Naive thymus-derived CD4-positive, alpha-beta T cell (primary cell): ENCODE measurements around the gene TCN2. TPM values are rescaled to one million over a fixed set of nuclear protein-coding genes. Genes with fewer than 3 reads are reported as not detected.
A peak's percentile ranks its signal among the peaks of the same experiment; 100 is the strongest.

Experiments
- ATAC-seq: fragments of 150-1000 bp; cut with Tn5 transposase; 2 replicates; pipeline ENCODE4 v1.10.0; 2021; ENCODE audit warnings: mild to moderate bottlenecking, moderate library complexity
- CTCF ChIA-PET: fragments of 350-600 bp; sonication (Branson Sonifier 250); formaldehyde crosslinking; loops from one replicate; lab custom pipeline; 2021; ENCODE audit warnings: antibody characterized with exemption; lab: Charles Lee
- POLR2A ChIA-PET: fragments of 350-600 bp; sonication (Branson Sonifier 250); formaldehyde crosslinking; loops from one replicate; lab custom pipeline; 2021; ENCODE audit warnings: antibody characterized with exemption, inconsistent platforms; lab: Charles Lee
- DNase-seq, 9 donors: peaks; one replicate each; pipeline versions ENCODE4 v3.0.0 to v3.0.0-alpha.2; 2020 to 2022; ENCODE audit warnings: mixed read lengths in 1 of 9
- H3K27ac ChIP-seq: one replicate; pipeline ENCODE4 v1.7.0; 2013; ENCODE audit warnings: mild to moderate bottlenecking, low read depth, low read length, moderate library complexity
- H3K27me3 ChIP-seq, 2 donors: one replicate each; pipeline ENCODE4 v1.7.0; 2013; ENCODE audit warnings: low read length in 2 of 2, mild to moderate bottlenecking in 2 of 2, moderate library complexity in 2 of 2; ENCODE audit not compliant: control insufficient read depth in 2 of 2, insufficient read depth in 2 of 2
- H3K36me3 ChIP-seq, 3 experiments: 1 replicate in 2 of 3; 2 replicates in 1 of 3; pipeline ENCODE4 v1.7.0; 2013; ENCODE audit warnings: low read length in 3 of 3, mild to moderate bottlenecking in 3 of 3, moderate library complexity in 1 of 3; ENCODE audit not compliant: insufficient read depth in 3 of 3, control insufficient read depth in 2 of 3
- H3K4me1 ChIP-seq, 2 donors: one replicate each; pipeline ENCODE4 v1.7.0; 2013; ENCODE audit warnings: low read length in 2 of 2, mild to moderate bottlenecking in 2 of 2, moderate library complexity in 1 of 2; ENCODE audit not compliant: control insufficient read depth in 2 of 2, insufficient read depth in 2 of 2
- H3K4me3 ChIP-seq: 2 replicates; pipeline ENCODE4 v1.7.0; 2013; ENCODE audit warnings: mild to moderate bottlenecking, low read length
- H3K9me3 ChIP-seq, 3 experiments: 1 replicate in 2 of 3; 2 replicates in 1 of 3; pipeline ENCODE4 v1.7.0; 2013; ENCODE audit warnings: low read length in 3 of 3; ENCODE audit not compliant: control insufficient read depth in 2 of 3
- H3K27ac Mint-ChIP-seq, 9 donors: one replicate each; pipeline ENCODE4 v1.8.0; 2020 to 2022; ENCODE audit warnings: mixed read lengths in 9 of 9, mild to moderate bottlenecking in 8 of 9, moderate library complexity in 5 of 9, inconsistent platforms in 2 of 9
- H3K27me3 Mint-ChIP-seq, 5 donors: one replicate each; pipeline ENCODE4 v1.8.0; 2021 to 2022; ENCODE audit warnings: mixed read lengths in 5 of 5, mild to moderate bottlenecking in 1 of 5
- H3K36me3 Mint-ChIP-seq, 5 donors: one replicate each; pipeline ENCODE4 v1.8.0; 2020 to 2022; ENCODE audit warnings: mixed read lengths in 5 of 5, mild to moderate bottlenecking in 3 of 5, inconsistent platforms in 1 of 5
- H3K4me1 Mint-ChIP-seq, 7 donors: one replicate each; pipeline ENCODE4 v1.8.0; 2020 to 2022; ENCODE audit warnings: mixed read lengths in 7 of 7, mild to moderate bottlenecking in 3 of 7, inconsistent platforms in 1 of 7
- H3K4me3 Mint-ChIP-seq, 10 donors: one replicate each; pipeline ENCODE4 v1.8.0; 2020 to 2022; ENCODE audit warnings: mild to moderate bottlenecking in 10 of 10, mixed read lengths in 10 of 10, moderate library complexity in 6 of 10, inconsistent platforms in 2 of 10
- H3K9me3 Mint-ChIP-seq, 11 donors: one replicate each; pipeline ENCODE4 v1.8.0; 2020 to 2022; ENCODE audit warnings: mixed read lengths in 11 of 11, mild to moderate bottlenecking in 4 of 11, inconsistent platforms in 1 of 11, moderate library complexity in 1 of 11
- intact Hi-C, 2 donors: fragments of 100-400 bp; cut with micrococcal nuclease; formaldehyde crosslinking; loops; one replicate each; pipeline ENCODE4 v1.15.1; 2023
- polyA plus RNA-seq, 2 donors: library from polyadenylated mRNA; unstranded; fragments of 300-500 nt; fragmentation: Illumina TruSeq; gene quantifications; one replicate each; pipeline ENCODE4 v1.2.3, GENCODE V29; 2021
- total RNA-seq, 6 experiments: library from RNA in 5 of 6; stranded (reverse) in 5 of 6; gene quantifications; 1 replicate in 5 of 6; 2 replicates in 1 of 6; pipeline ENCODE4 v1.2.3 and lab custom pipeline; 2021 to 2026

TCN2 gene
- total and polyA plus RNA-seq, 7 experiments from 2014 or later: 0.57 to 8.9 (median 0.80) TPM

GRCh38 chr22:30604723-30605122, 2.3 kb upstream of the TCN2 start:
- Mint-ChIP-seq H3K36me3 (no peaks in the 10 kb centered on the region), H3K27ac (no peak overlapping the region), H3K4me1 (peaks cover 24 to 45% (median 28%) of the 10 kb centered on the region in 7 donors), H3K27me3 (no peaks in the 10 kb centered on the region), H3K4me3 (no peak overlapping the region), H3K9me3 (peaks cover 0 to 1% (median 0%) of the 10 kb centered on the region in 11 donors)
- no peak overlapping the region for H3K4me3 ChIP-seq
- DNase-seq (no peak), ATAC-seq (no peak)
- H3K27me3 ChIP-seq: no peaks in the 10 kb centered on the region
- ChIA-PET POLR2A (interaction anchor here (1.0 kb wide), 1 partner anchor 12 kb away, joined by 4 read pairs; no protein-coding TSS in a partner anchor), CTCF (interaction anchor here (0.7 kb wide), 1 partner anchor 15 kb away, joined by 3 read pairs; no protein-coding TSS in a partner anchor)
- H3K36me3 ChIP-seq: no peaks in the 10 kb centered on the region
- intact Hi-C loops: no loop called here
- no peak overlapping the region for H3K27ac ChIP-seq
- peaks cover 0 to 6% of the 10 kb centered on the region in 2 donors for H3K4me1 ChIP-seq
- H3K9me3 ChIP-seq: no peaks in the 10 kb centered on the region

- Histone ChIP-seq H3K36me3 (no peaks in the 10 kb centered on the region), H3K27ac (no peak overlapping the region), H3K4me1 (peaks cover 0 to 6% of the 10 kb centered on the region in 2 donors), H3K9me3 (no peaks in the 10 kb centered on the region), H3K27me3 (no peaks in the 10 kb centered on the region), H3K4me3 (no peak overlapping the region)
- intact Hi-C loops: loop anchor here in 1 of 2 donors (2.0 kb wide), 1 partner anchor 13 kb away; no protein-coding TSS in a partner anchor
- peak; percentile 51 for ATAC-seq
- ChIA-PET POLR2A (interaction anchor here (1.0 kb wide), 1 partner anchor 13 kb away, joined by 4 read pairs; no protein-coding TSS in a partner anchor), CTCF (interaction anchor here (0.7 kb wide), 1 partner anchor 10 kb away, joined by 3 read pairs; no protein-coding TSS in a partner anchor)
- peaks cover 24 to 54% (median 28%) of the 10 kb centered on the region in 7 donors for H3K4me1 Mint-ChIP-seq
- peak in 7 of 9 donors; percentile 21 to 42 (median 25) for DNase-seq
- peak overlapping the region in 5 of 9 donors; percentile 36 to 61 (median 57) for H3K27ac Mint-ChIP-seq
- no peaks in the 10 kb centered on the region for H3K27me3 Mint-ChIP-seq
- peaks cover 0 to 1% (median 0%) of the 10 kb centered on the region in 11 donors for H3K9me3 Mint-ChIP-seq
- peak overlapping the region; percentile 26 to 95 (median 72) for H3K4me3 Mint-ChIP-seq
- H3K36me3 Mint-ChIP-seq: no peaks in the 10 kb centered on the region
These were observed 1.4 kb upstream of the TCN2 start for GRCh38 chr22:30605449-30606110.

GRCh38 chr22:30607300-30607930, 441 bp downstream of the TCN2 start:
- H3K4me1 ChIP-seq: peaks cover 0 to 6% of the 10 kb centered on the region in 2 donors
- intact Hi-C loops: loop anchor here (1.0 to 2.0 kb wide), 2 partner anchors 15 kb away; no protein-coding TSS in a partner anchor

GRCh38 chr22:30607939-30608338, 965 bp downstream of the TCN2 start:
- ATAC-seq (no peak), DNase-seq (no peak)
- H3K4me1 ChIP-seq: peaks cover 0 to 6% of the 10 kb centered on the region in 2 donors
- no peaks in the 10 kb centered on the region for H3K36me3 Mint-ChIP-seq
- no peaks in the 10 kb centered on the region for H3K36me3 ChIP-seq
- H3K27me3 Mint-ChIP-seq: no peaks in the 10 kb centered on the region
- peak overlapping the region in 6 of 10 donors; percentile 37 to 95 (median 88) for H3K4me3 Mint-ChIP-seq
- POLR2A ChIA-PET: interaction anchor here (1.4 to 2.2 kb wide), 2 partner anchors 16 to 27 kb away, joined by 5 to 8 read pairs; partner anchors contain the start of genes PES1 and SLC35E4
- peaks cover 14 to 57% (median 25%) of the 10 kb centered on the region in 7 donors for H3K4me1 Mint-ChIP-seq
- H3K9me3 ChIP-seq: no peaks in the 10 kb centered on the region
- H3K9me3 Mint-ChIP-seq: no peaks in the 10 kb centered on the region
- CTCF ChIA-PET: no interaction called here
- H3K4me3 ChIP-seq: no peak overlapping the region
- no peak overlapping the region for H3K27ac ChIP-seq
- H3K27me3 ChIP-seq: no peaks in the 10 kb centered on the region
- intact Hi-C loops: loop anchor here (1.0 to 2.0 kb wide), 2 partner anchors 15 to 16 kb away; no protein-coding TSS in a partner anchor
- no peak overlapping the region for H3K27ac Mint-ChIP-seq

More at GRCh38 chr22:30607300-30607930, 441 bp downstream of the TCN2 start:
- H3K4me3 ChIP-seq: peak overlapping the region; percentile 81
- Mint-ChIP-seq H3K9me3 (no peaks in the 10 kb centered on the region), H3K36me3 (no peaks in the 10 kb centered on the region), H3K4me3 (peak overlapping the region; percentile 75 to 95 (median 90)), H3K27me3 (no peaks in the 10 kb centered on the region), H3K4me1 (peaks cover 17 to 57% (median 25%) of the 10 kb centered on the region in 7 donors), H3K27ac (peak overlapping the region in 8 of 9 donors; percentile 47 to 86 (median 63))
- ATAC-seq (no peak), DNase-seq (no peak)
- H3K27me3 ChIP-seq: no peaks in the 10 kb centered on the region
- no peaks in the 10 kb centered on the region for H3K9me3 ChIP-seq
- ChIA-PET CTCF (no interaction called here), POLR2A (interaction anchor here (1.4 to 2.2 kb wide), 2 partner anchors 16 to 28 kb away, joined by 5 to 8 read pairs; partner anchors contain the start of genes PES1 and SLC35E4)
- no peaks in the 10 kb centered on the region for H3K36me3 ChIP-seq
- peak overlapping the region; percentile 56 for H3K27ac ChIP-seq

- CTCF ChIA-PET: no interaction called here
These were observed 2.5 kb downstream of the TCN2 start for GRCh38 chr22:30609260-30610185.

More at GRCh38 chr22:30609260-30610185, 2.5 kb downstream of the TCN2 start:
- Histone ChIP-seq H3K27ac (no peak overlapping the region), H3K36me3 (no peaks in the 10 kb centered on the region), H3K27me3 (no peaks in the 10 kb centered on the region), H3K4me1 (peaks cover 0 to 6% of the 10 kb centered on the region in 2 donors), H3K9me3 (no peaks in the 10 kb centered on the region), H3K4me3 (no peak overlapping the region)
- no peaks in the 10 kb centered on the region for H3K9me3 Mint-ChIP-seq
- intact Hi-C loops: no loop called here
- POLR2A ChIA-PET: interaction anchor here (0.6 kb wide), 1 partner anchor 1019 kb away, joined by 3 read pairs; no protein-coding TSS in a partner anchor
- peaks cover 14 to 57% (median 24%) of the 10 kb centered on the region in 7 donors for H3K4me1 Mint-ChIP-seq
- H3K27ac Mint-ChIP-seq: peak overlapping the region in 1 of 9 donors; percentile 75
- DNase-seq (peak in 1 of 9 donors; percentile 51), ATAC-seq (peak; percentile 68)
- H3K36me3 Mint-ChIP-seq: no peaks in the 10 kb centered on the region
- peak overlapping the region in 3 of 10 donors; percentile 13 to 59 (median 58) for H3K4me3 Mint-ChIP-seq
- no peaks in the 10 kb centered on the region for H3K27me3 Mint-ChIP-seq
